Activated naive CD4-positive, alpha-beta T cell treated with anti-CD3 and anti-CD28 coated beads, Interleukin-2, amount 10 ng/mL, durations not matched to agents 7 days and 5 days (primary cell): ENCODE measurements around the gene SPNS2.
A peak's percentile ranks its signal among the peaks of the same experiment; 100 is the strongest.

Experiments
- CTCF ChIA-PET: fragments of 350-600 bp; sonication (Branson Sonifier 250); formaldehyde crosslinking; loops from one replicate; lab custom pipeline; 2021; ENCODE audit warnings: antibody characterized with exemption; lab: Charles Lee
- DNase-seq: peaks from one replicate; pipeline ENCODE4 v3.0.0-alpha.2; 2020
- H3K27ac Mint-ChIP-seq: one replicate; pipeline ENCODE4 v1.8.0; 2021; ENCODE audit warnings: mild to moderate bottlenecking, moderate library complexity, mixed read lengths
- H3K27me3 Mint-ChIP-seq: one replicate; pipeline ENCODE4 v1.8.0; 2021; ENCODE audit warnings: mild to moderate bottlenecking, mixed read lengths
- H3K36me3 Mint-ChIP-seq: one replicate; pipeline ENCODE4 v1.8.0; 2021; ENCODE audit warnings: mixed read lengths
- H3K4me1 Mint-ChIP-seq: one replicate; pipeline ENCODE4 v1.8.0; 2021; ENCODE audit warnings: mixed read lengths
- H3K4me3 Mint-ChIP-seq: one replicate; pipeline ENCODE4 v1.8.0; 2021; ENCODE audit warnings: mild to moderate bottlenecking, moderate library complexity, mixed read lengths
- H3K9me3 Mint-ChIP-seq: one replicate; pipeline ENCODE4 v1.8.0; 2021; ENCODE audit warnings: mixed read lengths

The SPNS2 gene

DNA sequence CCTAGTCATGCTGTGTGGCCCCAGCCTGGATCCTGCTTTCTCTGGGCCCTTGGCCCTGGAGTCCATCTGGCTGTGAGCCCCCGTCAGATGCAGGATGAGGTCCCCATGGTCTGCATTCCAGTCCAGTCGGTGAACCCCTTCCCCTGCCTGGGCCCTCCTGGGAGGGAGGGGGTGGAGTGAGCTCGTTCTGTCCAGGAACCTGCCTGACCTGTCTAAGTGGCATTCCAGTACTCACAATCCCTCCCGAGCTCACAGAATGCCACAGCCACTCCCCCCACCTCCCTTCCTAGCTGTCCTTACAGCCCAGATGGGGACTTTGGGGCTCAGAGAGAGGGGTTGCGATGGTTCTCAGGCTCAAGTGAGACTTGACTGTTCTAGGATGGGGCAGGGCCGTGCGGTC lies 15.5 kb downstream of the SPNS2 start:
- Mint-ChIP-seq H3K9me3 (no peaks in the 10 kb centered on the region), H3K4me1 (peaks cover 9% of the 10 kb centered on the region), H3K4me3 (no peak overlapping the region), H3K27me3 (peaks cover 23% of the 10 kb centered on the region), H3K27ac (no peak overlapping the region), H3K36me3 (no peaks in the 10 kb centered on the region)
- CTCF ChIA-PET: no interaction called here
- no peak for DNase-seq

DNA sequence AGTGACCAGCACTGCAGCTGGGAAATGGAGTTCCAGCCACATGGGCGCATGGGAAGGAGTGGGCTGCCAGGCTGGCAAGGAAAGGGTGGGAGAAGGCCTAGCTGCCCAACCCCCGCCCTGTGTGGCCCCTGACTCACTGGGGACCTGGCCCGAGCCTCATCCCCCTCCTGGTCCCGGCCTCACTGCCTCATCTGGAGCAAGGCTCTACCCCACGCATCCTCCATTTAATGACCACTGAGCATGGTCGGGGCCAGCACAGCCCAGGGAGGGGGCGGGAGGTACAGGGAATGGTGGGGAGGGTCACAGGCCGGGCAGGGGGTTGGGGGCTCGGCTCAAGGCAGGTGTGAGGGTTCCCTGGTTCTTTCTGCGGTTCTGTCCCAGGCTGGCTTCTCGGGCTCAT lies 16.1 kb downstream of the SPNS2 start:
- Mint-ChIP-seq H3K36me3 (no peaks in the 10 kb centered on the region), H3K27ac (no peak overlapping the region), H3K9me3 (no peaks in the 10 kb centered on the region), H3K4me1 (peaks cover 4% of the 10 kb centered on the region), H3K4me3 (no peak overlapping the region), H3K27me3 (peaks cover 18% of the 10 kb centered on the region)
- DNase-seq: no peak
- CTCF ChIA-PET: no interaction called here

DNA sequence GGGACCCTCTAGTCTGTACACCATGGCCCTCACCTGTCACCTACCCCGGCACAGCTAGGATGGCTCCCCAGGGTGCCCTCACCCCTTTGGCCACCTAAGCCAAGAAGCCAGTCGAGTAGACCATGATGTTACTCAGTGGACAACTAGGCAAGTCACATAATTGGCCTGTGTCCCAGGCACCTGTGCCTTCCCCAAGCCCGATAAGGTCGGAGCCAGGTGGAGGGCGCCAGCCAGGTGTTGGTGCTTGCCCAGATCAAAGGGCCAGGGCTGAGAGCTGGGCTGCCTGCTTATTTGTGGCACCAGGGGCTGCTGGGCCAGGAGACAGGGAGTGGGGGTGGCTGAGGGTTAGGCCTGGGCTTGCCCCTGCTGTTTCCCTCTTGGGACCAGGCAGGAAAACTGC lies 16.8 kb downstream of the SPNS2 start:
- Mint-ChIP-seq H3K27ac (no peak overlapping the region), H3K36me3 (no peaks in the 10 kb centered on the region), H3K27me3 (peaks cover 21% of the 10 kb centered on the region), H3K4me1 (peaks cover 2% of the 10 kb centered on the region), H3K9me3 (no peaks in the 10 kb centered on the region), H3K4me3 (no peak overlapping the region)
- DNase-seq: no peak
- CTCF ChIA-PET: no interaction called here

DNA sequence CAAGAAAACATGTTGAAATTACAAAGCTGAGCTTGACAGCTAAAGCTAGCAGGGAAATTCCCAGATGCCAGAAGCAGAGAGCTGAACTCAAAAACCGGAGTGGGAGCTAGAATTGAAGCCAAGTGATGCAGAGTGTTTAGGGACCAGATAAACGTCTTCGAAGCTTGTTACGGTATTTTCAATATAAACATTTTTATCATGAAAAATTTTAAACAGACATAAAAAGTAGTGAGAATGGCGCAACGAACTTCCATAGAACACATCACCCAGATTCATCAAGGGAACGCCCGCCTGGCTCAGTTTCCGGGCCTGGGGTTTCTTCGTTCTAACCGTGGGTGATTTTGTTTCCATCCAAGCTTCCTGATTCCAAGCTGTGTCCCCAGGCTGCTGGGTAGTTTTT lies 18.1 kb downstream of the SPNS2 start:
- Mint-ChIP-seq H3K4me3 (no peak overlapping the region), H3K4me1 (no peaks in the 10 kb centered on the region), H3K27me3 (peaks cover 18% of the 10 kb centered on the region), H3K36me3 (no peaks in the 10 kb centered on the region), H3K9me3 (no peaks in the 10 kb centered on the region), H3K27ac (no peak overlapping the region)
- CTCF ChIA-PET: no interaction called here
- no peak for DNase-seq

DNA sequence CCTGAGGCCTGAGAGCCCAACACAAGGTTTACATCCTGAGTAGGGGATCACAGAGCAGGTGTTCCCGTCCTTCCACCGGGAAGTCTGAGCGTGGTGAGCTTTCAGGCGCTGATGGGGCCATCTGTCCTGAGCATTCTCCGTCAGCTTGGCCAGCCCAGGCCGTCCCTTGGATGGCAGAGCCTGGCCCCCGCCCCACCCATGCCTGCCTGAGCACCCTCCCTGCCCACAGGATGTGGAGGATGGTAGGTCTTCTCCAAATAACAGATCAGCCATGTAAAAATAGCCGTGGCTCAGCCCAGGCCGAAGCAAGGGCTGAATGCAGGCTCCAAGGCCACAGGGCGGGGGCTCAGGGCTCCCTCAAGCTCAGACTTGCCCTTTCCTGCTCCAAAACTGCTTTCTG lies 20.2 kb downstream of the SPNS2 start:
- CTCF ChIA-PET: no interaction called here
- DNase-seq: no peak
- H3K36me3 Mint-ChIP-seq: no peaks in the 10 kb centered on the region
- no peaks in the 10 kb centered on the region for H3K9me3 Mint-ChIP-seq
- H3K4me3 Mint-ChIP-seq: no peak overlapping the region
- no peak overlapping the region for H3K27ac Mint-ChIP-seq
- H3K4me1 Mint-ChIP-seq: no peaks in the 10 kb centered on the region
- peaks cover 22% of the 10 kb centered on the region for H3K27me3 Mint-ChIP-seq

DNA sequence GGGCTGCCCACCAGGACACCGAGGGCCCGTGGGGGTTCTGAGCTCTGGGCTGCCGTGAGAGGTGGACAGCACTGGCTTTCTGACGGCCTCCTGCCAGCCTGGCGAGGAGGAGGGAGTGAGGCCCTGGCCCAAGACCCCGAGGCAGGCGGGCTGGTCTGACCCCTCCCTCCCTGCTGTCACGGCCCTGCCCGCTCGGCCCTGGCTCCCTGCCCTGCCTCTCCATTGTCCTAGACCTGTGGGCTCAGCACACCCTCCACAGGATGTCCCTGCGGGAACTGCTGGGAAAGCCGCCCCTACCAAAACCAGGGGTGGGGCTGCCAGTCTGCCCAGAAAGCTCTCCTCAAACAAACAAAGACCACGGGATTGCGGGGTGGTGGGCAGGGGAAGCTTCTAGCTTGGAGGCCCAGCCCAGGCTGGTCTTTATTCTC lies 20.7 kb downstream of the SPNS2 start:
- Mint-ChIP-seq H3K4me1 (no peaks in the 10 kb centered on the region), H3K27ac (no peak overlapping the region), H3K9me3 (no peaks in the 10 kb centered on the region), H3K36me3 (no peaks in the 10 kb centered on the region), H3K4me3 (no peak overlapping the region), H3K27me3 (peaks cover 22% of the 10 kb centered on the region)
- no peak for DNase-seq
- CTCF ChIA-PET: interaction anchor here (1.0 kb wide), 1 partner anchor 99 kb away, joined by 3 read pairs; no protein-coding TSS in a partner anchor

DNA sequence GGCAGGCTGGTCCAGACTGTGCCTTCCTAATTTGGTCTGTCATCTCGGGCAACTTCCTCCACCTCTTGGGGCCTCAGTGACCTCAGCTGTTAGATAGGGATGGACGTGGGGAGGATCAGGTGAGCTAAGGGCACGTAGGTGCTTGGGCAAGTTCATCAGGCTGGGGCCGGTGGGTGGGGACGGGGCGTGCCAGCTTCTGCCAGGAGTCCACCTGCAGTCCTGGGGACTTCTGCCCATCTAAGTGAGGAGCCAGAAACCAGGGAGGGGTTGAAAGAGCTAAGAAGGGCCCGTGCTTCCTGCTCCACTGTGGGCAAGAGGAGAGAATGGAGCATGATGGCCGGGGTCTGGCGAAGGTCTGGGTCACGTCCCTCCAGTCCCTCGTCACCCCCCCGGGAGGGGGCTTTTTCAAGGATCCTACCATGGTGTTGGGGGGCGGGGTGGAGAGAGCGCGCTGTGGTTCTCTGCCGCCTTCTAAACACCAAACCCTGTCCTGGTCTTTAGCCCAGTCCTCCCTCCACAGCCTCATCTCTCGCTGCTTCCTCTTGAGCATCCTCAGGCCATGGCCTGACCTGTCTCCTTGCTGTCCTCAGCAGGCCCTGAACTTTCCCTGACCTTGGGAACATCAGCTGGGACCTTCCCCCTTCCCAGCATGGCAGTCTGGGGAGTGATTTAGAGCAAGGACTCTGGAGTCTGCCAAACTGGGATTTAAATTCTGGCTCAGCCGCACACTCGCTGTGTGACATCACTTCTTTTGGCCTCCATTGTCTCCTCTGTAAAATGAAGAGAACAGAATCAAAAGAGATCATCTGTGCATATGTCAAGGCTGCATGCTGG lies 21.6 kb downstream of the SPNS2 start:
- DNase-seq: no peak
- Mint-ChIP-seq H3K4me3 (no peak overlapping the region), H3K9me3 (no peaks in the 10 kb centered on the region), H3K4me1 (no peaks in the 10 kb centered on the region), H3K27me3 (peaks cover 29% of the 10 kb centered on the region), H3K27ac (no peak overlapping the region), H3K36me3 (no peaks in the 10 kb centered on the region)
- CTCF ChIA-PET: interaction anchor here (1.0 kb wide), 1 partner anchor 100 kb away, joined by 3 read pairs; no protein-coding TSS in a partner anchor

DNA sequence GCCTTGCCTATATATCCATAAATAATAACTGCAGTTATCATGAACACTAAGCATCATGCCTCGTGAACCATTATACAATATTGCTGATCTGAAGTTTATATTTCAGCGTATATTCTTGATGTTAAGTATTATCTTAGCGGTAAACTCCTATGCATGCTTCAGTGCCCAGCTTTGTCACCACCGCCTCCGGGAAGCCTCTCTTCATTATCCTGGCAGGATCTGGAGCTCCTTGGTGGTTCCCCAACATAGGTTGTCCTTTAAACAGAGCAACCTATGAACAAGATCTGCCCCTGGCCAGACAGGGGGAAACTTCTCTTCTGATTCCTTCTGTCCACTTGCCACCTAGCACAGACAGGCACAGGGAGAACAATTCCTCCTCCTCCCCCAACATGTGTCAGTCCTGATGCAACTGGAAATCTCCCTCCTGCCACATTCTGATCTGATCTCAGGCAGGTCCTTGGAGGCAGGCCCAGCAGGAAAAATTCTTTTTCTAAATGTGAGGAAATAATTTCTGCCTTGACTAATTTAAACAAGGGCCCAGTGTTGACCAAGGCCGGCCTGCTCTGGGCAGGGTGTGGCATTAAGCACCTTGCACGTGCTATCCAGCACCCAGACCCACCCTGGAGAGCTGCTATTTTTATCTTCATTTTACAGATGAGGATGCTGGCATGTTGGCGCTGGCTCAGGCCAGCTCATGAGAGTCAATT lies 22.4 kb downstream of the SPNS2 start:
- H3K27me3 Mint-ChIP-seq: peaks cover 36% of the 10 kb centered on the region
- CTCF ChIA-PET: no interaction called here
- no peak overlapping the region for H3K27ac Mint-ChIP-seq
- H3K9me3 Mint-ChIP-seq: no peaks in the 10 kb centered on the region
- no peaks in the 10 kb centered on the region for H3K36me3 Mint-ChIP-seq
- H3K4me1 Mint-ChIP-seq: no peaks in the 10 kb centered on the region
- DNase-seq: no peak
- no peak overlapping the region for H3K4me3 Mint-ChIP-seq

DNA sequence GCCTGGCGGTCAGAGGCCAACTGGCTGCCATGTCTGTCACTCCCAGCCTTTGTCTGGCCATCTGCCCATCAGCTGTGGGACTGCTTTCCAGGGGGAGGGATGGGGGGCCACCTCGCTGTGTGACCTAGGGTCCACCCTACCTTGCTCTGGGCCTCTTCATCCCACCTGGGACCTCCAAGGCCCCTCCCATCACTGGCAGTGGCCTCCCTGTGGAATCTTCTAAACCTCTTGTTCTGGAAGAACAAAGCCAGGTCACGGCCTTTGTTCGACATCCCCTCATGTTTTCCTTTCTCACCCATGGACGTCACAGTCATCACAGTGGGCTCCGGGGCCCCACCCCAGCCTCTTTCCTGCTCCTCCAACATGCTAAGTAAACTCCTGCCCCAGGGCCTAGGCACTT lies 24.0 kb downstream of the SPNS2 start:
- peaks cover 45% of the 10 kb centered on the region for H3K27me3 Mint-ChIP-seq
- CTCF ChIA-PET: no interaction called here
- no peak overlapping the region for H3K27ac Mint-ChIP-seq
- no peaks in the 10 kb centered on the region for H3K9me3 Mint-ChIP-seq
- no peaks in the 10 kb centered on the region for H3K36me3 Mint-ChIP-seq
- no peak for DNase-seq
- no peaks in the 10 kb centered on the region for H3K4me1 Mint-ChIP-seq
- no peak overlapping the region for H3K4me3 Mint-ChIP-seq

DNA sequence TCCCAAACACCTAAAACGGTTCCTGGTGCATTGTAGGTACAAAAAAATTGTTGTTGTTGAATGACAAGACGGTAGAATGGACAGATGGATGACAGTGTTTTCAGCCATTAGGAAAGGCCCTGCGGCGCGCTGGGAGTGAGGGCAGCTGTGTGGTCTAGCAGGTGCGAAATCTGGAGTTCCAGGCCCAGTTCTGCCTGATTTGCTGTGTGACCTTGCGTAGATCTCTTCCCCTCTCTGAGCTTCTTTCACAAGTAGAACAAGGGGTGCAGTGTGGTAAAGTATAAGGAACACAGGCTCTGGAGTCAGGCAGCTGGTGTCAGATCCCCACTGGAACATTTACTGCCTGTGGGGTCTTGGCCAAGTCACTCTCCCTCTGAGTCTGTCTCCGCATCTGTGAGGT lies 25.3 kb downstream of the SPNS2 start:
- Mint-ChIP-seq H3K4me1 (no peaks in the 10 kb centered on the region), H3K9me3 (no peaks in the 10 kb centered on the region), H3K27me3 (peaks cover 47% of the 10 kb centered on the region), H3K36me3 (no peaks in the 10 kb centered on the region), H3K27ac (no peak overlapping the region), H3K4me3 (no peak overlapping the region)
- CTCF ChIA-PET: no interaction called here
- DNase-seq: no peak

DNA sequence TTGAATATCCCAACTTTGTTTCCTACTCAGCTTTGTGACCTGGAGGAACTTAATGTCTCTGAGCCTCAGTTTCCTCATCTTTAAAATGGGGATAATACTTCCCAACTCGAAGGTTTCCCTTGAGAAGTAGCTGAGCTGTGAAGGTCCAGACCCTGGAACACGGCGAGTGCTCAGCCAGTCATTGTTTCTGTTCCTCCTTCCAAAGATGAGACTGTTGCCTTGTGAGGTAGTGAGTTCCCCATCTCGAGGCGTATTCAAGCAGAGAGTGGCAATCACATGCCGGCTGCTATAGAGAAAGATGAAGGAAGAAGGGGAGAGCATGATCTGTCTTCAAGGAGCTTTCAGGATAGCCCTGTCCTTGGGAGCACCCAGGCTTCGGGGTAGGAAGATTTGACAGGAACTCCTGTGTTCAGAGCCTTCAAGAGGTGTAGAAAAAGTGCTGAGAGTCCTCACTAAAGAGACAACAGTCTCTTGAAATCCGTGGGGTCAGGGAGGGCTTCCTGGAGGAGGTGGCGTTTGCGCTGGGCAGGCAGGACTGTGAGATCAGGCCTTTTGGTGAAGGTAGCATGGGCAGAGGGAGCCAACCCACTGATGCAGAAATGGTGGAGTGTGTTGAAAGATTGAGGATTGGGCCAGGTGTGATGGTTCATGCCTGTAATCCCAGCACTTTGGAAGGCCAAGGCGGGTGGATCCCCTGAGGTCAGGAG lies 27.2 kb downstream of the SPNS2 start:
- Mint-ChIP-seq H3K27ac (peak overlapping the region; percentile 75), H3K4me1 (no peaks in the 10 kb centered on the region), H3K36me3 (no peaks in the 10 kb centered on the region), H3K27me3 (peaks cover 52% of the 10 kb centered on the region), H3K4me3 (no peak overlapping the region), H3K9me3 (no peaks in the 10 kb centered on the region)
- CTCF ChIA-PET: interaction anchor here (2.0 kb wide), 1 partner anchor 105 kb away, joined by 6 read pairs; no protein-coding TSS in a partner anchor
- DNase-seq: no peak

DNA sequence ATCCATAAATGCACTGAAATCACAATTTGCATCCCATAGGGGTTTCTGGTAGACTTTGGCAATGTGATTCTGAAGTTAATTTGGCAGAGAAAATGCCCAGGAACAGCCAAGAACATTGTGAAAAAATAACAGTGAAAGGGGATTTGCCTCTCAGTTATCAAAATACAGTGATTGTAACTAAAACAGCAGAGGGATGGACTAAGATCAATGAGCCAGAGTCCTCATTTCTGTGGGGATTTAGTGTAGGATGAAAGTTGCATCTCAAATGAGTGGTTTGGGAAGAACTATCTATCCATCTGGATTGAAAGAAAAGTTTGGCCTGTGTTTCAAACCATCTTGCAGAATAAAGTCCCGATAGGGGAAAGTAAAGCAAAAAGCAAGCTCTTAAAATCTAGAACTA lies 28.5 kb downstream of the SPNS2 start:
- CTCF ChIA-PET: interaction anchor here (2.0 kb wide), 1 partner anchor 106 kb away, joined by 6 read pairs; no protein-coding TSS in a partner anchor
- Mint-ChIP-seq H3K4me3 (no peak overlapping the region), H3K27ac (no peak overlapping the region), H3K27me3 (peaks cover 57% of the 10 kb centered on the region), H3K9me3 (no peaks in the 10 kb centered on the region), H3K4me1 (no peaks in the 10 kb centered on the region), H3K36me3 (no peaks in the 10 kb centered on the region)
- no peak for DNase-seq

DNA sequence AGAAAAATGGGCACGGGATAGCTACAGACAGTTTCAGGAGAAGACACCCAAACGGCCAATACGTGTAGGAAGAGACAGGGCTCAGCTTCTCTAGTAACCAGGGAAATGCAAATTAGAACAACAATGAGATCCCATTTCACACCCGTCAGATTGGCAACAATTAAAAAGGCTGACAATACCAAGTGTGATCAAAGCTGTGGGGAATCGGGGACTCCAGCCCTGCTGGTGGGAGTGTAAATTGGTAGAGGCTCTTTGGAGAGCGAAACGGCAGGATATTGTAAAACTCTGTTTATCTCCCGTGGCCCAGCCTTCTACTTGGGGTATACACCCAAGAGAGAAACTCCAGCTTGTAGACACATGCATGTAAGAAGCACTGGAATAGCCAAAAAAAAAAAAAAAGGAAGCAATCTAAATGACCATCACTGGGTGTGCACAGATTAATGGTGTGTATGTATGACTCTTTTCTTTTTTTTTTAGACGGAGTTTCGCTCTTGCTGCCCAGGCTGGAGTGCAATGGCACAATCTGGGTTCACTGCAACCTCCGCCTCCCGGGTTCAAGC lies 29.0 kb downstream of the SPNS2 start:
- no peak overlapping the region for H3K27ac Mint-ChIP-seq
- H3K36me3 Mint-ChIP-seq: no peaks in the 10 kb centered on the region
- CTCF ChIA-PET: no interaction called here
- H3K27me3 Mint-ChIP-seq: peaks cover 59% of the 10 kb centered on the region
- DNase-seq: no peak
- no peaks in the 10 kb centered on the region for H3K9me3 Mint-ChIP-seq
- H3K4me3 Mint-ChIP-seq: no peak overlapping the region
- H3K4me1 Mint-ChIP-seq: no peaks in the 10 kb centered on the region

DNA sequence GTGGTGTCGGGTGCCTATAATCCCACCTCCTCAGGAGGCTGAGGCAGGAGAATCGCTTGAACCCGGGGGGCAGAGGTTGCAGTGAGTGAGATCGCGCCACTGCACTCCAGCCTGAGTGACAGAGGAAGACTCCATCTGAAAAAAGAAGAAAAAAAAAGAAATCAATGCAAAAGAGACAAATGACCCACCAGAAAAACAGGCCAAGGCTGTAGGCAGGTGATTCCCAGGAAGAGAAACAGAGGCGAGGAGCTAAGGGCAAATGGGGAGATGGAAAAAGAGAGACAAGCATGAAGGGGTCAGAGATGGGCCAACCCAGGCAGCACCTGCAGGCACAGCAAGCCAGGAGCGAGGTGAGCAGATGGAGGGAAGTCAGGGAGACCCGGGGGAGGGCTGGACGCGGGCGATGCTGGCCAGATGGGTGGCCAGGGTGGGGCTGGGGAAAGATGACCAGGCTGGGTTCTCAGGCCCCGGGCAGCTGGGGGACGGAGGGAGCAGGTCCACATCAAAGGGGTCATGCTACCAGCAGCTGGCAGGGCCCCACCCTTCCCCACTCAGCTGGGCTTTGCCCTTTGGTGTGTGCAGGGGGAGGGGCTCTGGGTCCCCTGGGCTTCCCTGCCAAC lies 31.0 kb downstream of the SPNS2 start:
- no peak for DNase-seq
- H3K27me3 Mint-ChIP-seq: peaks cover 71% of the 10 kb centered on the region
- no peak overlapping the region for H3K4me3 Mint-ChIP-seq
- CTCF ChIA-PET: no interaction called here
- H3K27ac Mint-ChIP-seq: no peak overlapping the region
- no peaks in the 10 kb centered on the region for H3K9me3 Mint-ChIP-seq
- no peaks in the 10 kb centered on the region for H3K4me1 Mint-ChIP-seq
- no peaks in the 10 kb centered on the region for H3K36me3 Mint-ChIP-seq
